Fibroblast of lung (primary cell): Measurements from ENCODE around the gene FSIP1.

Source experiments
- CTCF ChIP-seq, 2 donors: IDR thresholded peaks in 1 of 2; conservative IDR thresholded peaks in 1 of 2; 1 replicate in 1 of 2; 2 replicates in 1 of 2; pipeline ENCODE4 v1.5.1; 2011 to 2012; ENCODE audit warnings: low read length in 2 of 2, control low read depth in 1 of 2, inconsistent platforms in 1 of 2, low read depth in 1 of 2, mild to moderate bottlenecking in 1 of 2
- EZH2 ChIP-seq: IDR thresholded peaks from 2 replicates; pipeline ENCODE4 v1.5.1; 2012; ENCODE audit warnings: low read length, control low read depth, mild to moderate bottlenecking; ENCODE audit errors: missing control alignments

GRCh38 chr15:39788800-39789565 is 6.3 kb upstream of the FSIP1 start:
- TF ChIP-seq CTCF (conservative IDR thresholded peaks at IDR 0.05 in 1 of 2, IDR thresholded peaks at IDR 0.05 in 1 of 2; ENCODE audit: low read depth in 1 of 2, low read length in 2 of 2): no peak
- TF ChIP-seq EZH2: no peak
